Measurements from ENCODE around the gene USP34.

- TF ChIP-seq CTCF (IDR thresholded peaks at IDR 0.05; ENCODE audit: low read depth, low read length) (no peak), POLR2A (IDR thresholded peaks at IDR 0.05; ENCODE audit: extremely low read depth, insufficient read length) (no peak)
These were observed 34.8 kb downstream of the USP34 start for GRCh38 chr2:61436092-61436491.

All from NB4 (cell line).